Skeletal muscle satellite cell (primary cell): ENCODE data around the gene RAD51B.
"Not testable (repeated sequence)": the region's sequence is repeated elsewhere in the genome, so short reads cannot be mapped to it uniquely, and the experiment has no call there.

Experiments used
- H3K27me3 ChIP-seq: 2 replicates; pipeline ENCODE4 v1.7.0; 2013; ENCODE audit warnings: low read length; ENCODE audit not compliant: control insufficient read depth, insufficient read depth
- H3K36me3 ChIP-seq: 2 replicates; pipeline ENCODE4 v1.7.0; 2013; ENCODE audit warnings: mild to moderate bottlenecking, control low read depth, low read length; ENCODE audit not compliant: insufficient read depth
- H3K4me1 ChIP-seq: 2 replicates; pipeline ENCODE4 v1.7.0; 2013; ENCODE audit warnings: low read length; ENCODE audit not compliant: control insufficient read depth, insufficient read depth
- H3K4me2 ChIP-seq: 2 replicates; pipeline ENCODE4 v1.7.0; 2013; ENCODE audit warnings: mild to moderate bottlenecking, low read length
- H3K4me3 ChIP-seq: 2 replicates; pipeline ENCODE4 v1.7.0; 2013; ENCODE audit warnings: low read length
- H3K9ac ChIP-seq: 2 replicates; pipeline ENCODE4 v1.7.0; 2013; ENCODE audit warnings: mild to moderate bottlenecking, low read depth, low read length, moderate library complexity
- H3K9me3 ChIP-seq: replicated peaks from 2 replicates; pipeline ENCODE4 v1.7.0; 2013; ENCODE audit warnings: mild to moderate bottlenecking, control low read depth, low read length

The RAD51B gene

DNA sequence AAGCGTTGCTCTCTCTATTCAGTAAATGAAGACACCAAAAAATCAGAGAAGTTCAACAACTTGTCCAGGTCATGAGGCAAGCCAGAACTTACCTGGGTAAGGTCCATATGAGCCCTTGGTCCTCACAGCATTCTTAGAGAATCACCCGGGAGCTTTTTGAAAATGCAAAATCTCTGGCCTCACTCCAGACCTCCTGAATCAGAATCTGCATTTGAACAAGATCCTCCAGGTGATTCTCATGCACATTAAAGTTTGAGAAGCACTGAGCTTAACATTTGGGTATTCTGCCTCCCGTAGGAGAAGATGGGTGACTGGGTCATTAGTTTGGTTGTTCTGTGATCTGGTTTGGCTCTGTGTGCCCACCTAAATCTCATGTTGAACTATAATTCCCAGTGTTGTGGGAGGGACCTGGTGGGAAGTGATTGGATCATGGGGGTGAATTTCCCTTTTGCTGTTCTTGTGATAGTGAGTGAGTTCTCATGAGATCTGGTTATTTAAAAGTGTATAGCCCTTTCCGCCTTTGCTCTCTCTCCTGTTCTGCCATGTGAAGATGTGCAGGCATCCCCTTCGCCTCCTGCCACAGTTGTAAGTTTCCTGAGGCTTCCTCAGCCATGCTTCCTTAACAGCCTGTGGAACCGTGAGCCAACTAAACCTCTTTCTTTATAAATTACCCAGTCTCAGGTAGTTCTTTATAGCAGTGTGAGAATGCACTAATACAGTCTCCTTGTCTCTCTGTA, 221.2 kb downstream of the RAD51B start:
- Histone ChIP-seq H3K4me2 (no peak overlapping the region), H3K9me3 (no peaks in the 10 kb centered on the region), H3K4me3 (no peak overlapping the region), H3K36me3 (no peaks in the 10 kb centered on the region), H3K9ac (no peak overlapping the region), H3K4me1 (no peaks in the 10 kb centered on the region), H3K27me3 (no peaks in the 10 kb centered on the region)

DNA sequence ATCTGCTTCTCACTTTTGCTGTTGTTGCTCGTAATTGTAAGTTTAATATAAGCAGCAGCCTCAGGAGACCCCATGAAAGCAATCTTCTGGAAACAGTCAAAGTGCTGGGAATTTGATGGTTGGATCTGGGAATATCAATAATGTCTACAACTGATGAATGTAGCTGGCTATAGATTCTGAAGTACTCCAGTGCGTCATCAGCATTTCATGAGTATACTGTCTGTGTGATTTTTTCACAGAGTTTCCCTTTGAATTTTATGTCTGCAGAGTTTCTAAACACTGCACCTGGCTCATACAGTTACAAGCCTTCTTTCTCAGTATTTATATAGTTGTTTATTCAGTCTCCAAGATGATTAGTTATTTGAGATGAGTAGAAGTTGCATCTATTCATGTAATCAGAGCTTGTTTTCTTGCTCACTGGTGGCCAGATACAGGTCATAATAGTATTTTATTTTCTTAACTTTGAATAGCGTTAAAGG, 222.3 kb downstream of the RAD51B start:
- H3K9ac ChIP-seq, result no peak overlapping the region
- H3K36me3 ChIP-seq, result no peaks in the 10 kb centered on the region
- no peaks in the 10 kb centered on the region for H3K4me1 ChIP-seq
- no peaks in the 10 kb centered on the region for H3K27me3 ChIP-seq
- no peaks in the 10 kb centered on the region for H3K9me3 ChIP-seq
- no peak overlapping the region for H3K4me3 ChIP-seq
- no peak overlapping the region for H3K4me2 ChIP-seq

DNA sequence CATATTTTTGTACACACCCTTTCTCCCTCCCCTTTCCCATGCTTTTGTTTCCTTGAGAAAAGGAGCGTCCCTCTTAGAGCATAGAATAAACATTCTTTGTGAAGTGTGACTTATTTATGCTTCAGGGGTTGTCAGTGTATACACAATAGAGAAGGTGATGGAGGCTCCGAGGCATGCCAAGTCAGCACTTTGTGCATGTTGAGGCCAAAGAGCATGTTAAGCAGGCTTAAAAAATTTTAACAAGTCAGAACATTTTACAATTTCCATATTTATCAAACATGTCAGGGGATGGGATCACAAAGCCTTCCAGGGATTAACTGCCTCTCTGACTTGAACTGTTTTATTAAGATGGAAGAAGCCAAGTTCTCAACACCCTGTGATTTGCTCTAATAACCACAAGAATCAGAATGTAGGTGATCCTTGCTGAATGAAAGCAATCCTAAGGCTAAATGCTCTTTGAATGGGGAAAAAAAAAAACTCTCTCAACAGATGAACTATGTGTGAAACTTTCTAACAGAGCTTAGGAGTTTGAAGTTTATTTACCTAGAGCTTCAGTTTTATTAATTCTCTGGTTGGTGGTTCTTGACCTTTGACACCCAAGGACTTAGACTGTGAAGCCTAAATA, 223.1 kb downstream of the RAD51B start:
- H3K9me3 ChIP-seq, result no peaks in the 10 kb centered on the region
- H3K36me3 ChIP-seq, result no peaks in the 10 kb centered on the region
- H3K4me2 ChIP-seq, result no peak overlapping the region
- peaks cover 7% of the 10 kb centered on the region for H3K4me1 ChIP-seq
- H3K4me3 ChIP-seq, result no peak overlapping the region
- no peaks in the 10 kb centered on the region for H3K27me3 ChIP-seq
- no peak overlapping the region for H3K9ac ChIP-seq

DNA sequence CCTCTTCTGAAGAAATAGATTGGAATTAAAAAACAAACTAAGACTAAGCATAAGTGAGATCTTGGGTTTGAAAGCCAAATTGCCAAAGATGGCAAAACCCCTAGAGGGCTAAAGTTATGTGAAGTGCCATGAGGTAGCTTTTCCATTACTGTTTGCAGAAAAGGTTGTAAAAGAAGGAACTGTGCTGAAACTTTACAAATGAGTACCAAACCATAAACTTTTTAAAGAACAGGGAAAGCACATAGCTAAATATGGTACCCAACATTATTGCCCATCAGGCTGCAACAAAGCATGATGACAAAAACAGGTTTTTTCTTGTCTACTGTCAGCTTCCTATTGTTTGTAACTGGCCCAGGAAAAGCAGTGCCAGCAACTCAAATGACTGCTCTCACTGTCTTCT, 224.2 kb downstream of the RAD51B start:
- no peaks in the 10 kb centered on the region for H3K36me3 ChIP-seq
- peaks cover 10% of the 10 kb centered on the region for H3K4me1 ChIP-seq
- H3K4me2 ChIP-seq, result no peak overlapping the region

GRCh38 chr14:68047906-68048305, 228.3 kb downstream of the RAD51B start:
- Histone ChIP-seq H3K36me3 (no peaks in the 10 kb centered on the region), H3K4me3 (peak overlapping the region; percentile 2), H3K9ac (peak overlapping the region; percentile 23), H3K27me3 (no peaks in the 10 kb centered on the region), H3K9me3 (no peaks in the 10 kb centered on the region), H3K4me1 (peaks cover 10% of the 10 kb centered on the region), H3K4me2 (peak overlapping the region; percentile 42)

More for the DNA sequence above, 224.2 kb downstream of the RAD51B start:
- Histone ChIP-seq H3K9ac (no peak overlapping the region), H3K4me3 (no peak overlapping the region), H3K9me3 (no peaks in the 10 kb centered on the region), H3K27me3 (no peaks in the 10 kb centered on the region)

GRCh38 chr14:68048815-68049214, 229.2 kb downstream of the RAD51B start:
- H3K27me3 ChIP-seq, H3K36me3 ChIP-seq, H3K9ac ChIP-seq, H3K9me3 ChIP-seq, H3K4me3 ChIP-seq, H3K4me2 ChIP-seq: not testable (repeated sequence)
- peaks cover 10% of the 10 kb centered on the region for H3K4me1 ChIP-seq

DNA sequence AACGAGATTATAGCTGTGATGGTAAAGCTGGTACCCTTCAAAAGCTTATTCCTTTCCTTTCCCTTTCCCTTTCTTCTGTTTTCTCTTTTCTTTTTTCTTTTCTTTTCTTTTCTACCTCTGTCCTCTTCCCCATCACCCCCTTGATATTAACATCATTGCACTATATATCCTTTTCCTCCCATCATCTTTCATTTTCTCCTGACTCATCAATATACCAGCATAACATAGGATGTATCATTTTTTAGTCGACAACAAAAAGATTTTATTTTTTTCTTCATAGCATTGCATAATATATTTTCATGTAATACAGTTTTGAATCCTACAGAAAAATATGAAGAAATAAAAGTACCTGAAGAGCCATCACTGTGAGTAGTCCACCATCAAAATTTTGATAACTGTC, 230.6 kb downstream of the RAD51B start:
- H3K27me3 ChIP-seq, result no peaks in the 10 kb centered on the region
- H3K4me2 ChIP-seq, result no peak overlapping the region
- H3K9ac ChIP-seq, result no peak overlapping the region
- H3K4me1 ChIP-seq, result peaks cover 10% of the 10 kb centered on the region
- H3K4me3 ChIP-seq, result no peak overlapping the region
- no peaks in the 10 kb centered on the region for H3K36me3 ChIP-seq
- H3K9me3 ChIP-seq, result no peaks in the 10 kb centered on the region

DNA sequence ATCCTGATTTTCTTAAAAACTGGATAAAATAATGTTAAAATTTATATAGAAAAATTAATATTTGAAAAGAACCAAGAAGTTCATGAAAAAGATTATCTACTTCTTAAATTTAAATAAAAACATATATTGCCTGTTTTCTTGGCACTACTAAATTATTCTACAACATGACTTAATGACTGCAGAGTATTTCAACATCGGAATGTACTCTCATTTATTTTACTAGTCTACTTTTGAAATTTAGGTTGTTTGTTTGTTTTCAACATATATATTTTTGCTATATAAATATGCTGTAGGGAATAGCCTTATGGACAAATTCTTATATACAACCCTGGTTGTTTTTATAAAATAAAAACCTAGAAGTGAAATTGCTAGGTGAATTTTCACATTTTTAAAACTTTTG, 231.6 kb downstream of the RAD51B start:
- no peaks in the 10 kb centered on the region for H3K36me3 ChIP-seq
- H3K4me2 ChIP-seq, result no peak overlapping the region
- peaks cover 10% of the 10 kb centered on the region for H3K4me1 ChIP-seq
- no peak overlapping the region for H3K9ac ChIP-seq
- no peaks in the 10 kb centered on the region for H3K27me3 ChIP-seq
- H3K4me3 ChIP-seq, result no peak overlapping the region
- no peaks in the 10 kb centered on the region for H3K9me3 ChIP-seq

- Histone ChIP-seq H3K4me3 (no peak overlapping the region), H3K4me1 (no peaks in the 10 kb centered on the region), H3K27me3 (no peaks in the 10 kb centered on the region), H3K36me3 (no peaks in the 10 kb centered on the region), H3K9ac (no peak overlapping the region), H3K4me2 (no peak overlapping the region), H3K9me3 (no peaks in the 10 kb centered on the region)
These were observed 240.6 kb downstream of the RAD51B start for GRCh38 chr14:68060198-68060597.

DNA sequence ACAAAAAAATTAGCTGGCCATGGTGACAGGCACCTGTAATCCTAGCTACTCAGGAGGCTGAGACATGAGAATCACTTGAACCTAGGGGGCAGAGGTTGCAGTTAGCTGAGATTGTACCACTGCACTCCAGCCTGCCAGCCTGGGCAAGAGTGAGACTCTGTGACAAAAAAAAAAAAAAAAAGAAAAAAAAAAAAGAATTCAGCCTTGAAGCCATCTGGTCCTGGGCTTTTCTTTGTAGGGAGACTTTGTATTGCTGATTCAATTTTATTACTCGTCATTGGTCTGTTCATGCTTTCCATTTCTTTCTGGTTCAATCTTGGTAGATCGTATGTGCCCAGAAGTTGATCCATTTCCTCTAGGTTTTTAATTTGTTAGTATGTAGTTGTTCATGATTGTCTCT, 243.1 kb downstream of the RAD51B start:
- Histone ChIP-seq H3K36me3 (no peaks in the 10 kb centered on the region), H3K4me1 (no peaks in the 10 kb centered on the region), H3K4me2 (no peak overlapping the region), H3K9ac (no peak overlapping the region), H3K4me3 (no peak overlapping the region), H3K9me3 (no peaks in the 10 kb centered on the region), H3K27me3 (no peaks in the 10 kb centered on the region)

- Histone ChIP-seq H3K4me3 (no peak overlapping the region), H3K4me2 (no peak overlapping the region), H3K4me1 (no peaks in the 10 kb centered on the region), H3K27me3 (no peaks in the 10 kb centered on the region), H3K36me3 (no peaks in the 10 kb centered on the region), H3K9me3 (peaks cover 2% of the 10 kb centered on the region), H3K9ac (no peak overlapping the region)
These were observed 245.7 kb downstream of the RAD51B start for GRCh38 chr14:68065322-68065721.
